Muscle of arm (tissue), 14 donors: ENCODE measurements around the gene TAF5. TPM values are rescaled to one million over a fixed set of nuclear protein-coding genes. Genes with fewer than 3 reads are reported as not detected.
"Not testable (repeated sequence)": the region's sequence is repeated elsewhere in the genome, so short reads cannot be mapped to it uniquely, and the experiment has no call there.

ENCODE experiments used
- DNase-seq: peaks from one replicate; pipeline ENCODE4 v3.0.0-alpha.2; 2013
- long read RNA-seq, 11 donors: transcript quantifications; one replicate each; lab custom pipeline, GENCODE V29; 2026
- polyA plus RNA-seq, 12 donors: library from polyadenylated mRNA; unstranded; fragments of 120-200 nt; gene quantifications; one replicate each; pipeline ENCODE4 v1.2.1, GENCODE V29; 2013; ENCODE audit not compliant: insufficient read length in 12 of 12

TAF5 gene
- polyA plus RNA-seq, result 1 to 10 TPM in 11 of 12 donors, not detected in 1; 3.8 to 6.4 (median 4.6) TPM
- long read RNA-seq, donor 1, result 0 reads
- long read RNA-seq, donor 2, partial matches to known transcripts, result 0 of 4 reads
- long read RNA-seq, donor 2, other reads (novel, unspliced or antisense), result 0 of 4 reads
- long read RNA-seq, donor 3, partial matches to known transcripts, result 105 of 418 reads
- long read RNA-seq, donor 3, other reads (novel, unspliced or antisense), result 313 of 418 reads
- long read RNA-seq, donor 4, result 0 reads
- long read RNA-seq, donor 5, result 0 reads
- long read RNA-seq, donor 6, partial matches to known transcripts, result 25 of 429 reads
- long read RNA-seq, donor 6, other reads (novel, unspliced or antisense), result 402 of 429 reads
- long read RNA-seq, donor 7, result 0 reads
- long read RNA-seq, donor 8, partial matches to known transcripts, result 0 of 1 reads
- long read RNA-seq, donor 8, other reads (novel, unspliced or antisense), result 0 of 1 reads
- long read RNA-seq, donor 9, result 0 reads
- long read RNA-seq, donor 10, result 0 reads
- long read RNA-seq, donor 11, result 0 reads

DNA sequence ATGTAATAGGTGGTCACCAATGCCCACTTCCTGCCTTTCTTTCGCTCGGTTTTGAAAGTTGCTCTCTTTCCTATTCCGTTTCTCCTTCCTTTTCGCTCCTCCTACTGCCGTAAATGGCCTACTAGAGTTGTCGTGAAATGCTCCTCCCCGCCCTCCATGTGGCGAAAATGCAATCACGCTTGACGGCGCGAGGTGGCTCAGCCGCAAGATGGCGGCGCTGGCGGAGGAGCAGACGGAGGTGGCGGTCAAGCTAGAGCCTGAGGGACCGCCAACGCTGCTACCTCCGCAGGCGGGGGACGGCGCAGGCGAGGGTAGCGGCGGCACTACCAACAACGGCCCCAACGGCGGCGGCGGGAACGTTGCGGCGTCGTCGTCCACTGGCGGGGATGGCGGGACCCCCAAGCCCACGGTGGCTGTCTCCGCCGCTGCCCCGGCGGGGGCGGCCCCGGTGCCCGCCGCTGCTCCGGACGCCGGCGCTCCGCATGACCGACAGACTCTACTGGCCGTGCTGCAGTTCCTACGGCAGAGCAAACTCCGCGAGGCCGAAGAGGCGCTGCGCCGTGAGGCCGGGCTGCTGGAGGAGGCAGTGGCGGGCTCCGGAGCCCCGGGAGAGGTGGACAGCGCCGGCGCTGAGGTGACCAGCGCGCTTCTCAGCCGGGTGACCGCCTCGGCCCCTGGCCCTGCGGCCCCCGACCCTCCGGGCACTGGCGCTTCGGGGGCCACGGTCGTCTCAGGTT lies at the start of gene TAF5:
TSS of gene TAF5 (plus strand) at position 195 of the 737 bp plus-strand sequence. CDS start at position 209, 14 bp downstream.
- peak; percentile 95 for DNase-seq

GRCh38 chr10:103327906-103328305 lies 39.9 kb upstream of the TAF5 start:
- no peak for DNase-seq

GRCh38 chr10:103333934-103334520 lies 33.7 kb upstream of the TAF5 start:
- peak; percentile 15 for DNase-seq

- no peak for DNase-seq
Observed at GRCh38 chr10:103334567-103334966, 33.2 kb upstream of the TAF5 start.

- no peak for DNase-seq
Observed at GRCh38 chr10:103336370-103336769, 31.4 kb upstream of the TAF5 start.

DNA sequence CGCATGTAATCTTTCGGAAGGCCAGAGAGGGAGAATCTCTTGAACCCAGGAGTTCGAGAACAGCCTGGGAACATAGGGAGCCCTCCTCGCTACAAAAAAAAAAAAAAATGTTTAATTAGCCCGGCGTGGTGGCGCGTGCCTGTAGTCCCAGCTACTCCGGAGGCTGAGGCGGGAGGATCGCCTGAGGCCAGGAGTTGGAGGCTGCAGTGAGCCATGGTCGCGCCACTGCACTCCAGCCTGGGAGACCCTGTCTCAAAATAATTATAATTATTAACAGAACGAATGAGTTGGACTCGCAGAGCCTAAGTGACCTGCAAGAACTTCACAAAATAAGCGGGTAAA lies 17.6 kb upstream of the TAF5 start:
- DNase-seq, result no peak

DNA sequence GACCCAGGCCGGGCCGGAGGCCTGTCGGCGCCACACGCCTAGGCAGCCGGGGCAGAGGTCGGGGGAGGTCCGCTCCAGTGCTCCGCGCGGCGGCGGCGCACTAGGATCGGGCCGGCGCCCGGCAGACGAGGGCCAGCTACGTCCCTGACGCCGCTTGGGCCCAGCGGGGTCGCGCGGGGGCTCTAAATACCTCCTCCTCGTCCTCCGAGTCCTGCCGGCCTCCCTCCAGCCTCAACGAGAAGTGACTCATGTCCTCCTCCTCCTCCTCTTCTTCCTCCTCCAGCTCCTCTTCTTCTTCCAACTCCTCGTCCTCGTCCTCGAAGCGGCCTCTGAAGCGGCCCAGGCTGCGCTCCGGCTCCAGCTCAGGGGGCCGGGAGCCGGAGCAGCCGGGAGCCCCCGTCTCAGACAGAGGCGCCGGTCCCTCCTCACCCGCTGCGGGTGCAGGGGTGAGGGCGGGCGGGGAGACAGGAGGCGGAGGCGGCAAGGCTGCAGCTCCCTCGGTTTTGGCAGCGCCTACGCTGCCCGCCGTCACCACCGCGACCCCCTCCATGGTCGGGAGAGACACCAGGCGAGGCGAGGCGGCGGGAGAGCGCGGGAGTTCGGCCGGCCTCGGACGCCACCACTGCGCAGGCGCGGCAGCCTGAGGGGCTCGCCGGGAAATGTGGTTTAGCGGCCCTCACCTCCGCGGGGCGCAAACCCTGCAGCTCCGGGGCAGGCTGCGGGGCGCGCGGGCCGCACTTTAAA lies 17.1 kb upstream of the TAF5 start, which contains the start of gene PCGF6:
TSS of gene PCGF6 (minus strand) at position 624 of the 744 bp plus-strand sequence. CDS start at position 550, 74 bp downstream.
- DNase-seq, result peak; percentile 88

DNA sequence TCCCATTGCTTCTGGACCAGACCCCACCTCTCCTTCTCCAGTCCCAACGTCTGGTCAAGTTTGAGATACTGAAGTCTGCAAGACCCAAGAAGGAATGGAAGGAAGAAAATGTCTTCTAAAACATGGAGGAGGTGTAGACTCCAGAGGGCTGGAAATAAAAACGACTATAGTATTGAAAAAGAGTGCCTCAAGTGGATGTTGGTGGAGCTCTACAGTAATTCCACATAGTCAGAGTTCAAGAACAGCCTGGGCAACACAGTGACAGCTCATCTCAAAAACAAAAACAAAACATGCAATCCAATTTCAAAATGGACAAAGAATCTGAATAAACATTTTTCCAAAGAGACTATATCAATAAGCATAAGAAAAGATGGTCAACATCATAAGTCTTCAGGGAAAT lies 14.5 kb upstream of the TAF5 start:
- no peak for DNase-seq

DNA sequence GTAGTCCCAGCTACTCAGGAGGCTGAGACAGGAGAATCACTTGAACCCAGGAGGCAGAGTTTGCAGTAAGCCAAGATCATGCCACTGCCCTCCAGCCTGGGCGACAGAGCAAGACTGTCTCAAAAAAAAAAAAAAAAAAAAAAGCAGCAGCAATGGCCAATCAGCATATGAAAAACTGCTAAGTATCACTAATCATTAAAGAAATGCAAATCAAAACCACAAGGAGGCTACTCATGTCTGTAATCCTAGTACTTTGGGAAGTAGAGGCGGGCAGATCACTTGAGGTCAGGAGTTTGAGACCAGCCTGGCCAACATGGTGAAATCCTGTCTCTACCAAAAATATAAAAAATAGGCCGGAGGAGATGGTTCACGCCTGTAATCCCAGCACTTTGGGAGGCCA lies 13.2 kb upstream of the TAF5 start:
- DNase-seq, result not testable (repeated sequence)

- DNase-seq, result no peak
Observed at GRCh38 chr10:103355906-103356599, 11.7 kb upstream of the TAF5 start.

DNA sequence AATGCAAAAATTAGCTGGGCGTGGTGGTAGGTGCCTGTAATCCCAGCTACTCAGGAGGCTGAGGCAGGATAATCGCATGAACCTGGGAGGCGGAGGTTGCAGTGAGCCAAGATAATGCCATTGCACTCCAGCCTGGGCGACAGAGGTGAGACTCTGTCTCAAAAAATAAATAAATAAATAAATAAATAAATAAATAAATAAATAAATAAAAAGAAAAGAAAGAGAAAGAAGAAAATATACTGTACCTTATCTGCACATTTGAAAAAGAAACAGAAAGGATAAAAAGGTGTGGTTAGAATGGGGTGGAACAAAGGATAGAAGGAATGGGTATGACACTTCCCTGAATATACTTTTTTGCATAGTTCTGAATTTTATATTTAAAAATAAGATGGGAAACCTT lies 8.3 kb upstream of the TAF5 start:
- DNase-seq, result not testable (repeated sequence)

GRCh38 chr10:103360791-103361190 lies 7.0 kb upstream of the TAF5 start:
- DNase-seq, result not testable (repeated sequence)

- DNase-seq, result no peak
Observed at GRCh38 chr10:103367379-103367781, 396 bp upstream of the TAF5 start.

DNA sequence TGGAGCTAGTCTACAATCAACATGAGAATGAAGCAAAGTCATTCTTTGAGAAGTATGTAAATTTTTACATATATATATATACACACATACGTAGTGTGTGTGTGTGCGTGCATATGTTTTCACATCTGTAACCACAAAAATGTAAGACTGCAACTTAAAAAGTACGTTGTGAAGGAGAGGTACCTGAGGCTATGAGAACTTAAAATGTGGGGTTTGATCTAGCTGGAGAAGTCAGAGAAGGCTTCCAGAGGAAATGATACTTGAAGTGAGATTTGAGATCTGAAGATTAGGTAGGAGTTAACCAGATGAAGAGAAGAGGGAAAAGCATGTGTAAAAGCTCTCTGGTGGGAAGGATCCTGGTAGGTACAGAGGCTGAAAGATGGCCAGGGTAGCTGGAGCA lies 5.8 kb downstream of the TAF5 start:
- DNase-seq, result no peak

DNA sequence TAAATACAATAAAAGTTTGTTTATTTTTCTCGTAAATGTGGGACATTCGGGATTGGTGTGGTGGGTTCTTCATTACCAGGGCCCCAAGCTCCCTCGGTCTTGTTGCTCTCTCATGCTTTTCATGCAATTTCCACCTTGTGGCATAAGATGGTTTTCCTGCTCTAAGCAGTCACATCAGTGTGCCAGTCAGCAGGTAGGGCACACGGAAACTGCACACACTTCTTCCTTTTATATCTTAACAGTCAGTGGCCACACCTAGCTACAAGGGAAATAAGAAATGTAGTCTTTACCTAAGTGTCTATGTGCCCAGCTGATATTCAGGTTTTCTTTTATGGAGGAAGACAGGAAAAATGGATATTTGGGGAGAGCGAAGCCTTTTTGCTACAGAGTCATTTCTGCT lies 6.5 kb downstream of the TAF5 start:
- DNase-seq, result no peak

- DNase-seq, result no peak
Observed at GRCh38 chr10:103382769-103383168, 15.0 kb downstream of the TAF5 start.

DNA sequence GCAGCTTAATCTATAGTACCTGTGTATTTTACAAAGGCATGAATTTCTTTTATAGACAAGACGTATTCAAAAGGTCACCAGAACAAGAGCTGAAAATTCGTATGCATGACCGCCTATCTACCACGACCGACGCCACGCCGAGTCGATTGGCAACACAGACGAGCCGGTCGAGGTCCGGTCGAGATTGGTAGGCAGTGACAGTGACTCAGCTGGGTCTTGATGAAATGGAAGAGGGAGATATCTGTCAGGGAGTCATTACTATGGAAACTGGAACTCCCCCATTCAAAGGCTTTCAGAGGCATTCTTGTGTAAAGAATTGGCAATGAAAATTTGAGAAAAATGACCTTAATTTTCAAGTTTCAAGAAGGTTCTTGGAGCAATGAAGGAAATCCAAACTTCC lies 26.4 kb downstream of the TAF5 start:
- DNase-seq, result no peak

- no peak for DNase-seq
Observed at GRCh38 chr10:103395754-103396066, 27.9 kb downstream of the TAF5 start.

- peak; percentile 99 for DNase-seq
Observed at GRCh38 chr10:103396067-103396788, 28.5 kb downstream of the TAF5 start, which contains the start of the genes ATP5MK and PDCD11. Gene ATP5MK (minus strand): TSS chr10:103396475. CDS start chr10:103392457, 4,018 bp downstream. Gene PDCD11 (plus strand): TSS chr10:103396626. CDS start chr10:103398427, 1,801 bp downstream.

DNA sequence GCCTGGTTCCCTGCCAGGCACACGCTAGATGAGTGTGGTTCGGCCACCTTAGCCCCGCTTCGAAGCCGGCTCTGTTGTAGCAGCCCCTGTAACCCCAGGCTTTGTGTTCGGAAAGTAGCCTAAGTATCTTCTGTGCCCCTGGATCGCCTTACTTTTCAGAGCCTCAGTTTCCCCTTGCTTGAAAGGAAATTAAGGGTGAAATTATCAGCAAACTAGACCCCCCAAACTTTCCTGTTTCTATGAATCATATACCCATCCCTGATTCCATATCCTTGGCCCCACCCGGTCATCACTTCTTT lies 29.0 kb downstream of the TAF5 start:
- DNase-seq, result no peak
